Activated CD4-positive, alpha-beta T cell treated with anti-CD3 and anti-CD28 coated beads, Interleukin-2, amount 50 U/mL, for 1 hour (primary cell): ENCODE results near the gene ZBTB9.

Experiments used
- DNase-seq: peaks from one replicate; pipeline ENCODE4 v3.0.0-alpha.2; 2020

The ZBTB9 gene

GRCh38 chr6:33454009-33454946, at the start of gene ZBTB9:
ZBTB9 (plus strand) TSS chr6:33454576; CDS start chr6:33455101, 525 bp downstream.
- peak; percentile 91 for DNase-seq

GRCh38 chr6:33404884-33405283, 49.5 kb upstream of the ZBTB9 start:
- DNase-seq = no peak

GRCh38 chr6:33405386-33405940, 48.9 kb upstream of the ZBTB9 start:
- no peak for DNase-seq

- DNase-seq = no peak
These were observed 48.2 kb upstream of the ZBTB9 start for GRCh38 chr6:33406126-33406525.

GRCh38 chr6:33407132-33407718, 47.2 kb upstream of the ZBTB9 start:
- no peak for DNase-seq

- peak; percentile 97 for DNase-seq
These were observed 44.2 kb upstream of the ZBTB9 start for GRCh38 chr6:33410050-33410710.

- peak; percentile 79 for DNase-seq
These were observed 43.4 kb upstream of the ZBTB9 start, which contains the start of gene PHF1 for GRCh38 chr6:33410711-33411631. PHF1 (plus strand) TSS chr6:33411014; CDS start chr6:33412264, 1,250 bp downstream.

- no peak for DNase-seq
These were observed 42.8 kb upstream of the ZBTB9 start for GRCh38 chr6:33411632-33412005.

- no peak for DNase-seq
These were observed 42.0 kb upstream of the ZBTB9 start for GRCh38 chr6:33412140-33413009.

- no peak for DNase-seq
These were observed 40.9 kb upstream of the ZBTB9 start for GRCh38 chr6:33413241-33414120.

GRCh38 chr6:33414592-33415271, 39.6 kb upstream of the ZBTB9 start:
- DNase-seq = no peak

- no peak for DNase-seq
These were observed 38.5 kb upstream of the ZBTB9 start for GRCh38 chr6:33415831-33416230.

GRCh38 chr6:33416386-33417127, 37.8 kb upstream of the ZBTB9 start:
- DNase-seq = no peak

- no peak for DNase-seq
These were observed 37.1 kb upstream of the ZBTB9 start for GRCh38 chr6:33417128-33417902.

GRCh38 chr6:33417903-33418689, 36.3 kb upstream of the ZBTB9 start, which contains the start of gene CUTA:
CUTA (minus strand) TSS chr6:33418107; CDS start chr6:33418000, 107 bp downstream.
- peak; percentile 98 for DNase-seq

- DNase-seq = peak; percentile 48
These were observed 35.6 kb upstream of the ZBTB9 start for GRCh38 chr6:33418690-33419291.
